Measurements from ENCODE around the gene TCF3. TPM values are rescaled to one million over a fixed set of nuclear protein-coding genes. Genes with fewer than 3 reads are reported as not detected.

TCF3 gene
- total and polyA plus RNA-seq, 9 donors: 17.0 to 85.3 (median 60.7) TPM

GRCh38 chr19:1592024-1592754 is 60.2 kb downstream of the TCF3 start:
- peak; percentile 82 to 92 (median 86) for DNase-seq
- TF ChIP-seq, protein P1, sequence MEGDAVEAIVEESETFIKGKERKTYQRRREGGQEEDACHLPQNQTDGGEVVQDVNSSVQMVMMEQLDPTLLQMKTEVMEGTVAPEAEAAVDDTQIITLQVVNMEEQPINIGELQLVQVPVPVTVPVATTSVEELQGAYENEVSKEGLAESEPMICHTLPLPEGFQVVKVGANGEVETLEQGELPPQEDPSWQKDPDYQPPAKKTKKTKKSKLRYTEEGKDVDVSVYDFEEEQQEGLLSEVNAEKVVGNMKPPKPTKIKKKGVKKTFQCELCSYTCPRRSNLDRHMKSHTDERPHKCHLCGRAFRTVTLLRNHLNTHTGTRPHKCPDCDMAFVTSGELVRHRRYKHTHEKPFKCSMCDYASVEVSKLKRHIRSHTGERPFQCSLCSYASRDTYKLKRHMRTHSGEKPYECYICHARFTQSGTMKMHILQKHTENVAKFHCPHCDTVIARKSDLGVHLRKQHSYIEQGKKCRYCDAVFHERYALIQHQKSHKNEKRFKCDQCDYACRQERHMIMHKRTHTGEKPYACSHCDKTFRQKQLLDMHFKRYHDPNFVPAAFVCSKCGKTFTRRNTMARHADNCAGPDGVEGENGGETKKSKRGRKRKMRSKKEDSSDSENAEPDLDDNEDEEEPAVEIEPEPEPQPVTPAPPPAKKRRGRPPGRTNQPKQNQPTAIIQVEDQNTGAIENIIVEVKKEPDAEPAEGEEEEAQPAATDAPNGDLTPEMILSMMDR (IDR thresholded peaks at IDR 0.05): peak in 2 of 3 donors; percentile 19 to 23
- peak; percentile 72 for TF ChIP-seq POLR2A (IDR thresholded peaks at IDR 0.05)
- TF ChIP-seq EP300 (IDR thresholded peaks at IDR 0.05): no peak
- H3K9me3 ChIP-seq: no peaks in the 10 kb centered on the region
- intact Hi-C loops (cut with DNase I): no loop called here
- WGBS, 3 donors: 1% methylated on average over 20 to 94 of the region's 94 CpGs
- H3K27ac ChIP-seq: peak overlapping the region; percentile 95 to 98
- H3K27me3 ChIP-seq: no peaks in the 10 kb centered on the region
- H3K4me3 ChIP-seq: peak overlapping the region; percentile 57
- no peaks in the 10 kb centered on the region for H3K36me3 ChIP-seq
- H3K4me1 ChIP-seq (ENCODE audit: insufficient read depth): peaks cover 7% of the 10 kb centered on the region

DNA sequence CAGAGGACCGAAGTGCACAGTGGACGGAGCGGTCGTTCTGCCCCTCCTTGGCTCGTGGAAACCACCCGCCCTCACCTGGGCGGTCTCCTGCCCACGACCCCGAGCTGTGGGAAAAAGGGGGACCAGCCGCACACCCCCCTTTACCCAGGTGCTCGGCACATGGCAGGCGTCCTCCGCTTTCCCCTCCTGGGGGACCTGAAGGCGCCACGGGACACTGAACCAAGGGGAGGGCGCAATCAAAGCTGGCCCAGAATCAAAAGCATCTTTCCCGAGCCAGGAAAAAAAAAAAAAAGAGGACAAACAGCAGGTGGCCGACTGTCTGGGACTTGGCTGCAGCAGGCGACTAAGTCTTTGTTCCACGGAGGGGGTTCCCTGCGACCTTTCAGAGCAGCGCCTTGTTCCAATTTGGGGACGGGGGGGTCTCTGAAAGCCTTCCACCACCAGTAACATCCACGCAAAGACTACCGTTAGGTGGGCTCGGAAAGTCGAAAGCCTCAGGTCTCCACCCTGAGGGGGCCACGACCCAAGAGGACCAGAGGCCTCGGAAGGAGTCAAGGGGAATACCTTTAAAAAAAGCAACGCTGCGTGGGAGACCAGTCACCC is 60.9 kb downstream of the TCF3 start:
- intact Hi-C loops (cut with DNase I): no loop called here
- H3K9me3 ChIP-seq: no peaks in the 10 kb centered on the region
- DNase-seq: no peak
- TF ChIP-seq POLR2A (IDR thresholded peaks at IDR 0.05): no peak
- TF ChIP-seq, protein P1 (IDR thresholded peaks at IDR 0.05): no peak
- TF ChIP-seq EP300 (IDR thresholded peaks at IDR 0.05): no peak
- H3K27me3 ChIP-seq: no peaks in the 10 kb centered on the region
- 1 to 2% (median 1%) methylated on average over 31 of the region's 31 CpGs for WGBS, 3 donors
- peak overlapping the region; percentile 95 to 98 for H3K27ac ChIP-seq
- peaks cover 7% of the 10 kb centered on the region for H3K4me1 ChIP-seq (ENCODE audit: insufficient read depth)
- H3K36me3 ChIP-seq: no peaks in the 10 kb centered on the region
- H3K4me3 ChIP-seq: peak overlapping the region; percentile 57

DNA sequence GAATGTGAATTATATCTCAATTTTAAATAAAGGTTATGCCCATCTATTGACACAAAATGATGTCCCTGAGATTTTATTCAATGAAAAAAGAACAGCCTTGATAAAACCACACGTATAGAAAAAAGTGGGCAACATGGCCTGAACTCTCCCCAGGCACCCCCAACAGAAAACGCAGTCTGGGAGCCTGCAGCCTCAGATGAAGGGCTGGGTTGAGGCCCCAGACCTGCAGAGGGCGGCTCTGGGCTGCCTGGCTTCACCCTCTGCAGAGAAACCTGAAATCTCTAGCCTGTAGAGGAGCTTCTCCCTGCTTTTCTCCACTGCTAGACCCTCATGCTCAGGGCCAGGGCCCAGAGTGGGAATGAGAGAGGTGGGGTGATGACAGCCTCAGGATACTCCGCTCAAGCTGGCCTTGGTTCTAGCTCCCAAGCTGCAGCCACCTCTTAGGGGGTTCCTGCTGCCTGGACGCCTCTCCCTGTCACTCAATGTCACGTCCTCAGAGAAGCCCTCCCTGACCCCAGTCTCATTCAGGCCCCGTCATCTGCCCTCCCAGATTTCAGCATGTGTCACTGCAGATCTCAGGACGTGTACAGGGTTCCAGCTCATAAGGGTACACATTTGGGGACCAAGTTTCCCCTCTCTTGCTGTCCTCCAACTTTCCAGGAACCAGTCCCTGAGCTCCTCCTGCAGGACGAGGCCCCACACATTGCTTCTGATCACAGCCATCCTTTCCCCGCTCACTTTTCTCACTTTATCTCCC is 61.6 kb downstream of the TCF3 start:
- DNase-seq: no peak
- Histone ChIP-seq H3K27me3 (no peaks in the 10 kb centered on the region), H3K4me1 (ENCODE audit: insufficient read depth) (peaks cover 7% of the 10 kb centered on the region), H3K4me3 (no peak overlapping the region), H3K9me3 (no peaks in the 10 kb centered on the region), H3K36me3 (no peaks in the 10 kb centered on the region), H3K27ac (no peak overlapping the region)
- WGBS, 3 donors: 28 to 32% (median 31%) methylated on average over 10 of the region's 10 CpGs
- TF ChIP-seq POLR2A (IDR thresholded peaks at IDR 0.05) (no peak), EP300 (IDR thresholded peaks at IDR 0.05) (no peak)
- TF ChIP-seq, protein P1 (IDR thresholded peaks at IDR 0.05): no peak
- intact Hi-C loops (cut with DNase I): no loop called here

DNA sequence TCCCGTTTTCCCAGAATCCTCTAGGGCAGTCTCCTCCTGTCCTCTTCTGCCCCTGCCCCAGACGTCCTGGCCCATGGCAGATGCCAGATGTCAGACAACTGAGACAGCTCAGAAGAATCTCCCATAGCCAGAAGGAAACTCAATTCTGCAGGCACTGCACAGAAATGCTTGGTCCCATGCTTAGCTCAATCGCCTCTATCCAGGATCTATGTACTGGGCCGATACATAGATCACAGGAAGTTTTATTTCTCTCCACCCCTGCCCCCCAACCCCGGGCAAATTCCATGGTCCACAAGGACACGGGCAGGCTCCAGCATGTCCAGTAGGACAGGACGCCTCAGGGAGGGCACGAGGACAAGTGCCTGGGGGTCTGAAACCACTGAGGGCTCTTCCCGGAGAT is 64.5 kb downstream of the TCF3 start:
- intact Hi-C loops (cut with DNase I): no loop called here
- no peaks in the 10 kb centered on the region for H3K27me3 ChIP-seq
- no peak overlapping the region for H3K27ac ChIP-seq
- H3K4me3 ChIP-seq: no peak overlapping the region
- TF ChIP-seq, protein P1 (IDR thresholded peaks at IDR 0.05): no peak
- TF ChIP-seq POLR2A (IDR thresholded peaks at IDR 0.05) (no peak), EP300 (IDR thresholded peaks at IDR 0.05) (no peak)
- no peaks in the 10 kb centered on the region for H3K36me3 ChIP-seq
- no peaks in the 10 kb centered on the region for H3K9me3 ChIP-seq
- DNase-seq: no peak
- 50 to 63% (median 56%) methylated on average over 9 of the region's 9 CpGs for WGBS, 3 donors
- H3K4me1 ChIP-seq (ENCODE audit: insufficient read depth): peaks cover 7% of the 10 kb centered on the region
